Mucosa of descending colon (tissue), 3 donors: ENCODE results near the gene EPHA8. TPM values are rescaled to one million over a fixed set of nuclear protein-coding genes. Genes with fewer than 3 reads are reported as not detected.

ENCODE experiments used
- ATAC-seq: fragments of 200-7000 bp; cut with Tn5 transposase; one replicate; pipeline ENCODE4 v1.9.1; 2020; ENCODE audit warnings: mild to moderate bottlenecking, moderate library complexity
- DNase-seq, 3 donors: peaks; one replicate each; pipeline ENCODE4 v3.0.0-alpha.2; 2020
- H3K36me3 ChIP-seq: fragments of 200-600 bp; one replicate; pipeline ENCODE4 v1.8.0; 2021; ENCODE audit warnings: low read depth, mild to moderate bottlenecking
- H3K4me1 ChIP-seq: fragments of 200-600 bp; one replicate; pipeline ENCODE4 v1.8.0; 2021; ENCODE audit warnings: low read depth, mild to moderate bottlenecking
- H3K4me3 ChIP-seq: fragments of 200-600 bp; one replicate; pipeline ENCODE4 v1.8.0; 2021; ENCODE audit warnings: mild to moderate bottlenecking
- H3K9me3 ChIP-seq: fragments of 200-600 bp; one replicate; pipeline ENCODE4 v1.8.0; 2021; ENCODE audit warnings: mild to moderate bottlenecking
- intact Hi-C, 2 donors: fragments of 100-400 bp; cut with DNase I in 1 of 2; cut with micrococcal nuclease in 1 of 2; formaldehyde crosslinking; loops; one replicate each; pipeline versions ENCODE4 v1.11.0 to v1.11.1; 2022; cut with DNase I, micrococcal nuclease
- total RNA-seq, 3 donors: library from RNA; stranded (reverse); fragmentation: NEBNext Ultra II Directional in 2 of 3; extraction: Animal tissue kit (Norgen Biotek cat#: 25700) in 2 of 3; gene quantifications; one replicate each; pipeline versions ENCODE4 v1.2.1 to v1.2.4, GENCODE V29; 2021 to 2023
- TF ChIP-seq, protein P1 (sequence below): fragments of 200-600 bp; IDR thresholded peaks from one replicate; pipeline ENCODE4 v1.8.0; 2022; ENCODE audit warnings: antibody characterized with exemption, mild to moderate bottlenecking
- donor health status: DM: no; HTN: no; CAD: no; lungs with moderate emphysema.
- donor health status: DM: no; HTN: no; CAD: no.
- donor health status: DM: no; HTN: yes; CAD: no.

The EPHA8 gene
- total RNA-seq, 3 donors from 2014 or later: not detected

- Histone ChIP-seq H3K36me3 (no peaks in the 10 kb centered on the region), H3K4me1 (no peaks in the 10 kb centered on the region), H3K9me3 (no peaks in the 10 kb centered on the region), H3K4me3 (no peak overlapping the region)
- ATAC-seq (no peak), DNase-seq (no peak)
- intact Hi-C loops: no loop called here
- TF ChIP-seq, protein P1, sequence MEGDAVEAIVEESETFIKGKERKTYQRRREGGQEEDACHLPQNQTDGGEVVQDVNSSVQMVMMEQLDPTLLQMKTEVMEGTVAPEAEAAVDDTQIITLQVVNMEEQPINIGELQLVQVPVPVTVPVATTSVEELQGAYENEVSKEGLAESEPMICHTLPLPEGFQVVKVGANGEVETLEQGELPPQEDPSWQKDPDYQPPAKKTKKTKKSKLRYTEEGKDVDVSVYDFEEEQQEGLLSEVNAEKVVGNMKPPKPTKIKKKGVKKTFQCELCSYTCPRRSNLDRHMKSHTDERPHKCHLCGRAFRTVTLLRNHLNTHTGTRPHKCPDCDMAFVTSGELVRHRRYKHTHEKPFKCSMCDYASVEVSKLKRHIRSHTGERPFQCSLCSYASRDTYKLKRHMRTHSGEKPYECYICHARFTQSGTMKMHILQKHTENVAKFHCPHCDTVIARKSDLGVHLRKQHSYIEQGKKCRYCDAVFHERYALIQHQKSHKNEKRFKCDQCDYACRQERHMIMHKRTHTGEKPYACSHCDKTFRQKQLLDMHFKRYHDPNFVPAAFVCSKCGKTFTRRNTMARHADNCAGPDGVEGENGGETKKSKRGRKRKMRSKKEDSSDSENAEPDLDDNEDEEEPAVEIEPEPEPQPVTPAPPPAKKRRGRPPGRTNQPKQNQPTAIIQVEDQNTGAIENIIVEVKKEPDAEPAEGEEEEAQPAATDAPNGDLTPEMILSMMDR: no peak
These were observed 42.9 kb downstream of the EPHA8 start for GRCh38 chr1:22606161-22606560.

DNA sequence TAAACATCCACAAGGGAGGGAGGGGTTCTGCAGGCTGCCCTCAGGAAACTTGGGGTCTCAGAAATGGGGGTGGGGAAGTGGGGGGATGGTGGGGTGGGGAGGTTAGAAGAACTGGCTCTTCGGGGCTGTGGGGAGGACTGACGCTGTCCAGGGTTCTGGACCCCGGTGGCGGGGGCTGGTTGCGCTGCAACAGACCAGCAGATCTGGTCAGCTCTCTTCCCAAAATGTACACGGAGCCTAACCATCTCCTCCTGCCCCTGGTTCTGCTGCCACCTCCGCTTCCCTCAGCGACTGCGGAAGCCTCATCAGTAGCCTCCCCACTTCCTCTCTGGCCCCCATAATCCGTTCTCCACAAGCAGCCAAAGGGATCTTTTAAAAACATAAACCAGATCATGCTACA lies 43.9 kb downstream of the EPHA8 start:
- DNase-seq (no peak), ATAC-seq (no peak)
- H3K9me3 ChIP-seq: no peaks in the 10 kb centered on the region
- intact Hi-C loops: no loop called here
- no peaks in the 10 kb centered on the region for H3K4me1 ChIP-seq
- H3K4me3 ChIP-seq: no peak overlapping the region
- no peaks in the 10 kb centered on the region for H3K36me3 ChIP-seq
- TF ChIP-seq, protein P1: no peak

DNA sequence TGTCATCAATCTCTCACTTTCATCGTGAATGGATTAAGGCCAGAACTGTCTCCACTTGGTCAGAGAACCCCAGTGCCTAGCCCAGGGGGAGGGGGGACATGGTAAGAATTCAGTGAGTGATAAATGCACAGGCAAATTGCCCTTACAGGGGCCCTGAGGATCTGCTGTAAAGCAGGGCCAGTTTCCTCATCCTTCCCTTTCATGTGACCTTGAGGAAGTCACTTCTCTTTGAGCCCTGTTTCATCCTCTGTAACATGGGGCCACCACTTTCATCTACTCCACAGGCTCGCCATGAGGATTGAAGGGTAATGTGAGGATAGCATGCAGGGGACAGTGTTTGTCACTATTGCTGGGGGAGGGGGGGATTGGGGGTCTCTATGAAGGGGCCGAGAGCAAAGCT lies 45.1 kb downstream of the EPHA8 start:
- TF ChIP-seq, protein P1: no peak
- Histone ChIP-seq H3K4me3 (no peak overlapping the region), H3K4me1 (no peaks in the 10 kb centered on the region), H3K9me3 (no peaks in the 10 kb centered on the region), H3K36me3 (no peaks in the 10 kb centered on the region)
- DNase-seq (no peak), ATAC-seq (no peak)
- intact Hi-C loops: no loop called here

GRCh38 chr1:22609291-22609690 lies 46.0 kb downstream of the EPHA8 start:
- intact Hi-C loops: no loop called here
- TF ChIP-seq, protein P1: no peak
- Histone ChIP-seq H3K9me3 (no peaks in the 10 kb centered on the region), H3K4me3 (no peak overlapping the region), H3K36me3 (no peaks in the 10 kb centered on the region), H3K4me1 (no peaks in the 10 kb centered on the region)
- no peak for ATAC-seq
- no peak for DNase-seq

DNA sequence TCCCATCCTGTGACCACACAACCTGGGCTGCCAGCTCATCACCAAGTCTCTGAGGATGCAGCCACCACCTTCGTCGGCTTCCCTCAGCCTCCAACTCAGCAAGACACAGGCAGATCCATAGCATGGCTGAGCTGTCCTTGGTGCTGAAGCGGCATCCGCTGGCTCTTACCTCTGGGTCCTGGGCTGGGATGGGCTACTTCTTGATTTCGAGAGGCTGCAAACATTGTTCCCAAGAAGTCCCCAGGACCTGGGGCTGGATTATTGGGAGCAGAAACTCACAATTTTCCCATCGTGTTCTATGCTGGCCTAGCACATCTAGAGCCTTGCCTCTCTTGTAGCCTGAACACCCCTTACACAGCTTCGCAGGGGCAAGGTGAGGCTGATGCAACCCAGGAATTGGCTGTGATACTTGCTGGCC lies 48.2 kb downstream of the EPHA8 start:
- DNase-seq (peak in 2 of 3 donors; percentile 49 to 70), ATAC-seq (peak; percentile 45)
- Histone ChIP-seq H3K36me3 (no peaks in the 10 kb centered on the region), H3K9me3 (no peaks in the 10 kb centered on the region), H3K4me3 (no peak overlapping the region), H3K4me1 (no peaks in the 10 kb centered on the region)
- intact Hi-C loops: no loop called here
- TF ChIP-seq, protein P1: no peak
